K562 (cell line): Measurements from ENCODE around the gene ALDH3B2. TPM values are rescaled to one million over a fixed set of nuclear protein-coding genes. Genes with fewer than 3 reads are reported as not detected.
A peak's percentile ranks its signal among the peaks of the same experiment; 100 is the strongest.

ENCODE experiments used
- DIDO1 ChIP-seq: fragments of 450-650 bp; IDR thresholded peaks from 2 replicates; pipeline ENCODE4 v1.6.1; 2016; ENCODE audit warnings: low read depth, missing biosample characterization, missing genetic modification characterization
- FOS ChIP-seq: IDR thresholded peaks from 3 replicates; pipeline ENCODE4 v1.6.1; 2011; ENCODE audit not compliant: insufficient read length; ENCODE audit errors: extremely low read depth
- L3MBTL2 ChIP-seq: fragments of 450-650 bp; IDR thresholded peaks from 2 replicates; pipeline ENCODE4 v1.6.1; 2016; ENCODE audit warnings: mild to moderate bottlenecking, moderate library complexity
- MNT ChIP-seq, 2 experiments: fragments of 450-650 bp; conservative IDR thresholded peaks; 2 replicates each; pipeline ENCODE4 v1.6.1; 2017; ENCODE audit warnings: mild to moderate bottlenecking in 2 of 2, moderate library complexity in 2 of 2
- PHF8 ChIP-seq: fragments of 200-600 bp; sonication (generic); IDR thresholded peaks from 2 replicates; pipeline ENCODE4 v1.6.1; 2012; ENCODE audit warnings: mixed run types, mild to moderate bottlenecking, inconsistent platforms, low read length, moderate library complexity, borderline replicate concordance
- POLR2G ChIP-seq: fragments of 200-400 bp; formaldehyde crosslinking; IDR thresholded peaks from 2 replicates; pipeline ENCODE4 v1.6.1; 2017; ENCODE audit warnings: low read depth, mild to moderate bottlenecking, antibody characterized with exemption, low read length, moderate library complexity
- POLR3A ChIP-seq: IDR thresholded peaks from 2 replicates; pipeline ENCODE4 v1.6.1; 2011; ENCODE audit warnings: borderline replicate concordance, mild to moderate bottlenecking, moderate library complexity; ENCODE audit not compliant: insufficient read length, insufficient read depth; ENCODE audit errors: extremely low read depth
- RHOXF2B ChIP-seq: fragments of 250-450 bp; sonication (Bioruptor Pico); conservative IDR thresholded peaks from 2 replicates; pipeline ENCODE4 v1.5.1; 2021
- RNF219 ChIP-seq: fragments of 250-450 bp; sonication (Bioruptor Pico); IDR thresholded peaks from 2 replicates; pipeline ENCODE4 v1.5.0; 2022; ENCODE audit warnings: mild to moderate bottlenecking
- SRF ChIP-seq, 2 experiments: fragments of 250-450, 450-650 bp in 1 of 2; sonication (Bioruptor Pico) in 1 of 2; sonication (generic) in 1 of 2; formaldehyde crosslinking; IDR thresholded peaks; 2 replicates each; pipeline versions ENCODE4 v1.5.0 to v1.5.1; 2020 to 2022; ENCODE audit warnings: mild to moderate bottlenecking in 1 of 2, missing genetic modification reagents in 1 of 2
- TFAM ChIP-seq: fragments of 250-450 bp; sonication (Bioruptor Pico); conservative IDR thresholded peaks from 2 replicates; pipeline ENCODE4 v1.5.0; 2021; ENCODE audit warnings: mild to moderate bottlenecking, moderate library complexity
- ZNF12 ChIP-seq: sonication (generic); formaldehyde crosslinking; IDR thresholded peaks from 2 replicates; pipeline ENCODE4 v1.4.0; 2020; ENCODE audit warnings: mild to moderate bottlenecking, missing genetic modification reagents
- ZNF212 ChIP-seq: fragments of 450-650 bp; formaldehyde crosslinking; IDR thresholded peaks from 2 replicates; pipeline ENCODE4 v1.4.0; 2020; ENCODE audit warnings: mild to moderate bottlenecking
- ZNF274 ChIP-seq: IDR thresholded peaks from 2 replicates; pipeline ENCODE4 v1.6.1; 2011; ENCODE audit warnings: low read depth, mild to moderate bottlenecking, low read length, moderate library complexity, borderline replicate concordance
- ZNF551 ChIP-seq: fragments of 250-450 bp; sonication (Bioruptor Pico); IDR thresholded peaks from 2 replicates; pipeline ENCODE4 v1.5.0; 2021; ENCODE audit warnings: mild to moderate bottlenecking, moderate library complexity
- polyA plus RNA-seq, 8 experiments: library from polyadenylated mRNA; depleted of rRNA in 4 of 8; stranded (reverse) in 5 of 8; unstranded in 3 of 8; fragments of >200 nt; fragmentation: Nextera tagmentation in 2 of 8; fragmentation: Illumina TruSeq in 1 of 8; extraction: Ambion mirVana in 2 of 8; extraction: Trizol in 1 of 8; gene quantifications; 2 replicates each; pipeline versions ENCODE4 v1.2.1 to v1.2.3, GENCODE V29; 2011 to 2014; ENCODE audit warnings: inconsistent platforms in 1 of 8, missing spikeins in 1 of 8
- total RNA-seq, 7 experiments: library from RNA; depleted of rRNA in 6 of 7; stranded (reverse); fragments of >200 nt in 6 of 7; fragmentation: Illumina TruSeq in 2 of 7; extraction: Trizol in 2 of 7; gene quantifications; 2 replicates each; pipeline versions ENCODE4 v1.2.1 to v1.2.3, GENCODE V29; 2011 to 2021; ENCODE audit warnings: low replicate concordance in 1 of 7

ALDH3B2 gene
- total and polyA plus RNA-seq, 9 of the 15 experiments (the other 6 are each of a cell fraction or from before 2014, with no cell fraction given): not detected

GRCh38 chr11:67630228-67630942, 44.0 kb downstream of the ALDH3B2 start (continued):
- no peak for TF ChIP-seq DIDO1
- no peak for TF ChIP-seq ZNF12 (CRISPR knock-in tag)
- TF ChIP-seq ZNF551 (CRISPR knock-in tag): no peak
- no peak for TF ChIP-seq POLR3A
- no peak for TF ChIP-seq ZNF212
- TF ChIP-seq RNF219: no peak
- 0 out of 2 replicates have a peak, but pooled peaks have one; percentile 61 for TF ChIP-seq L3MBTL2
- peak; percentile 57; the same call in 1 of the 2 replicates for TF ChIP-seq PHF8
- peak; percentile 78 for TF ChIP-seq POLR2G
- TF ChIP-seq SRF (CRISPR knock-in tag; IDR thresholded peaks at IDR 0.05): no peak
- no peak for TF ChIP-seq TFAM (CRISPR knock-in tag)
- TF ChIP-seq MNT (conservative IDR thresholded peaks at IDR 0.05): peak; percentile 84 to 92
- TF ChIP-seq FOS: no peak
- no peak for TF ChIP-seq RHOXF2B
- TF ChIP-seq ZNF274: no peak
